Dedifferentiated amniotic fluid mesenchymal stem cell (primary cell): Measurements from ENCODE around the gene ARSK.
"Not testable (repeated sequence)": the region's sequence is repeated elsewhere in the genome, so short reads cannot be mapped to it uniquely, and the experiment has no call there.

ENCODE experiments used
- DNase-seq: peaks from one replicate; pipeline ENCODE4 v3.0.0-alpha.2; 2016; ENCODE audit errors: extremely low spot score

The ARSK gene

DNA sequence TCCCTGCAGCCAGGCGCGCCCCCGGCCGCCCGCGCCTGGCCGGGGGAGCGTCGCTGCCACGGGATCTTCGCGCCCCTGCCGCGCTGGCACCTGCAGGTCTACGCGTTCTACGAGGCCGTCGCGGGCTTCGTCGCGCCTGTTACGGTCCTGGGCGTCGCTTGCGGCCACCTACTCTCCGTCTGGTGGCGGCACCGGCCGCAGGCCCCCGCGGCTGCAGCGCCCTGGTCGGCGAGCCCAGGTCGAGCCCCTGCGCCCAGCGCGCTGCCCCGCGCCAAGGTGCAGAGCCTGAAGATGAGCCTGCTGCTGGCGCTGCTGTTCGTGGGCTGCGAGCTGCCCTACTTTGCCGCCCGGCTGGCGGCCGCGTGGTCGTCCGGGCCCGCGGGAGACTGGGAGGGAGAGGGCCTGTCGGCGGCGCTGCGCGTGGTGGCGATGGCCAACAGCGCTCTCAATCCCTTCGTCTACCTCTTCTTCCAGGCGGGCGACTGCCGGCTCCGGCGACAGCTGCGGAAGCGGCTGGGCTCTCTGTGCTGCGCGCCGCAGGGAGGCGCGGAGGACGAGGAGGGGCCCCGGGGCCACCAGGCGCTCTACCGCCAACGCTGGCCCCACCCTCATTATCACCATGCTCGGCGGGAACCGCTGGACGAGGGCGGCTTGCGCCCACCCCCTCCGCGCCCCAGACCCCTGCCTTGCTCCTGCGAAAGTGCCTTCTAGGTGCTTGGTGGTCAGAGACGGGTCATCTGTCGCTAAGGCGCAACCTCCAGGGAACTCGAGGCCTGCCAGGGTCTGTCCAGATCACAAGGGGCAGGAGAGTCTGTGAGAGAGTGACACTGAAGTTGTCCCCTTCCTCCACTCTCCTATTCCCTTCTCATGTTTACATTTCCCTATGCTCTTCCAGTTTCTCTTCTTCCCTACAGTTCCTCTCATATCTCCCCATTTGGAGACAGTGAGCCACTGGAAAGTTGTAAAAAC is 66.3 kb downstream of the ARSK start:
- no peak for DNase-seq

DNA sequence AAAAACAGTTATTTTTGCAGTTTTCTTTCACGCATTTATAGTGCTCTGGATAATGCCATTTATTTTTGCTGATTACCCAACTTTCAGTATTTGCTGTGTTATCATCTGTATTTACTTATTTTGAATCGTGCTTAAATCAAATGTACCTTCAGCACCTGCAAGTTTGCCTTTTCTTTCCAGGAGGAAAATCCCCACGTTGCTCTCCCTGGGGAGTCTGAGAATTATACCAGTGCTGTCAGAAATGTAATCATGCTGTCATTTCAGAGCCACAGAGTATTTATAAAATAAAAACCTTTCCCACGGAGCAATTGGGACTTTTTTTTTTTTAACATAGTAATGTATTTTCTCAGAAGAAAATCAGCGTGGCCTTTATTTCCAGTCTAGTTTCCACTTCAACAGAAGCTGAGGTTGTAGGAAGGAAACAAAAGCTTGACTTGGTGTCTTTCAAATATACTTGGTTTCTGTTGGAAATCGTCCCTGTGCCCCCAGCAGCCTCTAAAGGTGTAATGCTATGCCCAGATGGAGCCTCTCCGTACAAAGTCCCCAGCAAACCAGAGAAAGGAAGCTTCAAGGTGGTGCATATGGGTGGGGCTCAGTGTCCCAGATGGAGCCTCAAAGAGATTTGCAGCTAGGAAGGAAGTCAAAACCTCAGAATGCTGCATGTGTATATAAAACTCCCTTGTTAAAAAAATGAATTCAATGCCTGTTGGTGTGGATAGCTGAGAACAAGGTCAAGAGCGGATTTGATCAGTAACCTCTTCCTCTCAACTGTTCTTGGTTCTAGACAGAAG is 67.1 kb downstream of the ARSK start:
- no peak for DNase-seq

DNA sequence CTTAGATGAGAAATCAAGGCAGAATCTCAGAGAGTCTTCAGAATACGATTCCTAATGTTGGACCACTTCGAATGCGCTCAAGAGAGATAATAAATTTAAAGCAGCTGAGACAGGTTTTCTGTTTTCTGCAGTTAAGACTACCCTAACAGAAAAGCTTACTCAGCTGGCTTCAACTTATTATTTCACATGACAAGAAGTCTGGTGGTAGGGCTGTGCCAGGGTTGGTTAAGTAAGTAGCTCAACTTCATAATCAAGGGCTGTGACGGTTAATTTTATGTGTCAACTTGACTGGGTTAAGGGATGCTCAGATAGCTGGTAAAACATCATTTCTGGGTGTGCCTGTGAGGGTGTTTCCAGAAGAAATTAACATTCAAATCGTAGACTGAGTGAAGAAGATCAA is 68.8 kb downstream of the ARSK start:
- no peak for DNase-seq

GRCh38 chr5:95624368-95624767 is 69.5 kb downstream of the ARSK start:
- no peak for DNase-seq

DNA sequence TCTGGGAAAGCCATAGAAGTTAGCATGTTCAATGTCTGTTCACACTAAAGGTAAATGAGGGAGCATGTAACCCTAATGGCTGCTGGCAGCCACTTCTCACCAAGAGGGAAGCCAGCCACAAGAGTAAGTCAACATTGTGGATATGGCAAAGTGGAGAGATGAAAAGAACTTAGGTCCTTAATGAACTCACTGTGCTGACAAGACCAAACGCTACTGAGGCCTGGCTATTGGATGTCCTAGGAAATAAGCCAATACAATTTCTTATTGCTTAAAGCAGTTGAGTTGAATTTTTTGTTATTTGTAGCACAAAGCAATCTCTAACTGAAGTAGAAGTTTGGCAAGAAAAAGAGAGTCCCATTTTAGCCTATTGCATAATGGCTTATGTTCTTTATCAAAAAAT is 71.8 kb downstream of the ARSK start:
- DNase-seq = no peak

GRCh38 chr5:95627971-95628810 is 73.3 kb downstream of the ARSK start:
- DNase-seq = no peak

- DNase-seq = no peak
Measured at GRCh38 chr5:95628933-95629332, 74.0 kb downstream of the ARSK start.

DNA sequence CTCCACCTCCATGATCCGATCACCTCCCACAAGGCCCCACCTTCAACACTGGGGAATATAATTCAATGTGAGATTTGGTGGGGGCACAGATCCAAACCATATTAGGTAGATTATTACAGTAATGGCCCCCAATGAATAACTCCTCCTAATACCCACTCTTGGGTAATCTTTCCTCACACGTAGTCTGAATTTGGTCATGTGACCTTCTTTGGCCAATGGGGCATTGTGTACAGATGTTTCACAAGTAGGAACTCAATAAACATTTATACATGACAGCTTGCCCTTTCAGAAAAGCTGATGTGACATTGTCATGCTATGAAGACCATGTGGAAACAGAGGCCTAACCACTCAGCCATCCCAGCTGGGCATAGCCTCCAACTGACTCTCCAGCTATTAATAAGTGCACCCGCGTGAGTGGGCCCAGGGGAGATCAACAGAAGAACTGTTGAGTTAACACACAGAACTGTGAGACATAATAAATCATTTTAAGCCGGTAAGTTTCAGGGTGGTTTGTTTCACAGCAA is 75.6 kb downstream of the ARSK start:
- DNase-seq = no peak

- DNase-seq = peak; percentile 79
Measured at GRCh38 chr5:95631255-95631958, 76.5 kb downstream of the ARSK start.

DNA sequence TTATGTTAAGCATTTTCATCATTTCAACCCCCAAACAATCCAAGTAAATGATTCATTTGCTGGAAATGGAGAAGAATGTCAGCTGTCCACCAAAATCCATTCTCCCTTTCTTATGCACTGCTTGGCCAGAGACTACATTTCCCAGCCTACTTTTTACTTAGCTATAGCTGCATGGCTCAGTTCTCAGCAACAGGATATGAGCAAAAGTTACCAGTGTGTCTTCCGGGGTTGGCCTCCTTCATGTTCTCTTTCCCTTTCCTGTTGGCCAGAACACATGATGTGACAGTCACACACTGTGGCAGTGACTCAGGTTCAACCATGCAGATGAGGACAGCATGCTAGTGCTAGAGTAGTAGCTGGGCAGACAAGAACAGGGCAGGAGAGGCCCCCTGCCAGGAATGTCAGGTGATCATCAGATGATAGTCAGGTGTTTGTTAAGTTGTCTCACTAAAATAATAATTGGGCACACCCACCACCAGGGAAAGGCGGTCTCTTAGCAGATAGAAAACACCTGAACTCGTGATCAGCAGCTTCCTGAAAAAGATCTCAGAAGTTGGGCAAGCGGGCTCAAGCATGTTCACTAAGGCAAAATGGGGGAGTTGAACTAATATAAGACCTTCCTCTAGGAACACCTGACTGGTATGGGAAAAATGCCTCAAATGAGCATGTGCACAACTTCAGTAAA is 77.2 kb downstream of the ARSK start:
- DNase-seq = no peak

DNA sequence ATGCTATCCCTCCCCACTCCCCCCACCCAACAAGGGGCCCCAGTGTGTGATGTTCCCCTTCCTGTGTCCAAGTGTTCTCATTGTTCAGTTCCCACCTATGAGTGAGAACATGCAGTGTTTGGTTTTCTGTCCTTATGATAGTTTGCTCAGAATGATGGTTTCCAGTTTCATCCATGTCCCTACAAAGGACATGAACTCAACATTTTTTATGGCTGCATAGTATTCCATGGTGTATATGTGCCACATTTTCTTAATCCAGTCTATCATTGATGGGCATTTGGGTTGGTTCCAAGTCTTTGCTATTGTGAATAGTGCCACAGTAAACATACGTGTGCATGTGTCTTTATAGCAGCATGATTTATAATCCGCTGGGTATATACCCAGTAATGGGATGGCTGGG is 78.0 kb downstream of the ARSK start:
- DNase-seq = not testable (repeated sequence)

- no peak for DNase-seq
Measured at GRCh38 chr5:95633671-95634070, 78.8 kb downstream of the ARSK start.

DNA sequence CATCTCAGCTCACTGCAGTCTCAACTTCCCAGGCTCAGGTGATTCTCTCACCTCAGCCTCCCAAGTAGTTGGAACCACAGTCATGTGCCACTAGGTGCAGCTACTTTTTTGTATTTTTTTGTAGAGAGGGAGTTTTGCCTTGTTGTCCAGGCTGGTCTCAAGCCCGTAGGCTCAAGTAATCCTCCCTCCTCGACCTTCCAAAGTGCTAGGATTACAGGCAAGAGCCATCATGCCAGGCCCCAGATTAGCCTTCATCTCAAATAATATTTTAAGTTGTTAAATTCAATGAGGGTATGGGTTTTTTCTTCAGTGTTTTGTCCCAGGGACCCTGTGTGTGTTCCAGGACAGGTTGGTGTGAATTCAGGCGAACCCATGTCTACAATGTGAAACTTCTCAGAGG is 79.2 kb downstream of the ARSK start:
- DNase-seq = no peak

DNA sequence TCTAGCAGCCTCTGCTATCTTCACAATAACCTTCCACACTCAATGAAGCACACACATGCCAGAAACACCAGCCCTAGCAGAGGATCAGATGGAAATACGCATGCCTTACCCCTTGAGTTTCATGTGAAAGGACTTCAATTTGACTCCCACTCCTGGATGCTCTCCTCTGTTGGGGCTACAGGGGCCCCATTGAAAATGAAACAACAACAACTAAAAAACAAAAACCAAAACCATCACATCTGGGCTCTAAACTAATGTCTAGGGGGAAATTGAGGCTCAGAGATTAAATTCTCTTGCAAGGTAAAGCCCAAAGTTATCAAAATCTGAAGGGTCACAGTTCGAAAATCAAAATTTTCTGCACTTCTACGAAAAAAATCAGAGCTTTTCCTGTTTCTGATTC is 83.7 kb downstream of the ARSK start:
- DNase-seq = no peak

GRCh38 chr5:95641741-95642220 is 86.9 kb downstream of the ARSK start:
- no peak for DNase-seq

- no peak for DNase-seq
Measured at GRCh38 chr5:95643152-95643551, 88.3 kb downstream of the ARSK start.

DNA sequence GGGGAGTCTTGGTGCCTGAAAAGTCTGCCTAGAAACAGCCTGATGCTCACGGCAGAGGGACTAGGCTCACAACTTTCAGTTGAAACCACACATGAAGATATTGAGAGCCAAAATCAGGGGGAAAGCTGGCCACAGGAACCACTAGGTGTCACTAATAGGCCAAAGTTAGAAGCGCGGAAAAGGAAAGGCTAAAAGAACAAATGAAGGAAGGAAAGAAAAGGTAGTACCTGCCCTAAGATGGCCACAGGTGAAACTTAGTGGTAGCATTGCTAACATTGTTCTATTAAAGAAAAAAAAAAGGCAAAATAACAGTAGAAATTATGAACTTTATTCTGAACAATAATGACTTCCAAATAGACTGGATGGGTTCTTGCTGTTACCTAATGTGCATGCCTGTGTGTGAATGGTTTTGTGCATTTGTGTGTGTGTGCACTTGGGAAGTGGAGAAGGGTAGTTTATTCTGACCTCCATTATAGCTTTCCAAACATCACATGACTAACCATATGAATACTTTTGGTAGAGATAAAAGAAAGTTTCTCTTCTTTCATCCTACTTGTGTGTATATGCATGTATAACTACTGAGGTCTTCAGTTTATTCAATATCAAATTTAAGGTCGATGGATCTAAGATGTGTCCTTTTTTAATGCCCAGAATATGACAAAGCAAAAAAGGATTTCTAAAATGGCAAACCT is 89.6 kb downstream of the ARSK start:
- peak; percentile 73 for DNase-seq

- DNase-seq = not testable (repeated sequence)
Measured at GRCh38 chr5:95646226-95646568, 91.3 kb downstream of the ARSK start.

GRCh38 chr5:95646569-95647431 is 91.9 kb downstream of the ARSK start, which contains the start of gene RFESD:
Gene RFESD, plus strand, starts transcription at chr5:95646777. Its CDS starts 5,495 bp downstream, at chr5:95652272.
- DNase-seq = peak; percentile 96
